ENCODE results near the gene RAB11FIP3.

RAB11FIP3 gene

DNA sequence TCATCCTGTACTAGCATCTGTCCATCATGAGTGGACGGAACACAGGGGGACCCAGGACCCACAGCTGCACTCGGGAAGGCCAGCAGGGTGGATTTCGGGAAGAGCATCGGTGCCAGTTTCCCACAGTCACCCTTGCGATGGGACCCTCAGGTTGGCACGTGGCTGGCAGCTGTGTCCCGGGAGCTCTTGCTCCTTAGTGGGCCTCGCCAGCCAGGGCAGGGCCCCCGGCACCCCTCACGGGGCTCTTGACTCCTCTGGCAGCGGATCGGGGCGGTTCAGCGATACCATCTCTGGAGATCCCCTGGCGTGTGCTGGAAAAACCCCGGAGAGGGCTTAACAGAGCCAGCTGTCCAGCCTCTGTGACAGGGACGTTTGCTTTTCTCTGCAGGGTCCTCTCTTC is 111.3 kb downstream of the RAB11FIP3 start:
- TF ChIP-seq, protein P1, sequence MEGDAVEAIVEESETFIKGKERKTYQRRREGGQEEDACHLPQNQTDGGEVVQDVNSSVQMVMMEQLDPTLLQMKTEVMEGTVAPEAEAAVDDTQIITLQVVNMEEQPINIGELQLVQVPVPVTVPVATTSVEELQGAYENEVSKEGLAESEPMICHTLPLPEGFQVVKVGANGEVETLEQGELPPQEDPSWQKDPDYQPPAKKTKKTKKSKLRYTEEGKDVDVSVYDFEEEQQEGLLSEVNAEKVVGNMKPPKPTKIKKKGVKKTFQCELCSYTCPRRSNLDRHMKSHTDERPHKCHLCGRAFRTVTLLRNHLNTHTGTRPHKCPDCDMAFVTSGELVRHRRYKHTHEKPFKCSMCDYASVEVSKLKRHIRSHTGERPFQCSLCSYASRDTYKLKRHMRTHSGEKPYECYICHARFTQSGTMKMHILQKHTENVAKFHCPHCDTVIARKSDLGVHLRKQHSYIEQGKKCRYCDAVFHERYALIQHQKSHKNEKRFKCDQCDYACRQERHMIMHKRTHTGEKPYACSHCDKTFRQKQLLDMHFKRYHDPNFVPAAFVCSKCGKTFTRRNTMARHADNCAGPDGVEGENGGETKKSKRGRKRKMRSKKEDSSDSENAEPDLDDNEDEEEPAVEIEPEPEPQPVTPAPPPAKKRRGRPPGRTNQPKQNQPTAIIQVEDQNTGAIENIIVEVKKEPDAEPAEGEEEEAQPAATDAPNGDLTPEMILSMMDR (IDR thresholded peaks at IDR 0.05; ENCODE audit: insufficient read depth, missing control alignments): no peak
- DNase-seq (ENCODE audit: insufficient read length, low spot score) (no peak), FAIRE-seq (no peak)

DNA sequence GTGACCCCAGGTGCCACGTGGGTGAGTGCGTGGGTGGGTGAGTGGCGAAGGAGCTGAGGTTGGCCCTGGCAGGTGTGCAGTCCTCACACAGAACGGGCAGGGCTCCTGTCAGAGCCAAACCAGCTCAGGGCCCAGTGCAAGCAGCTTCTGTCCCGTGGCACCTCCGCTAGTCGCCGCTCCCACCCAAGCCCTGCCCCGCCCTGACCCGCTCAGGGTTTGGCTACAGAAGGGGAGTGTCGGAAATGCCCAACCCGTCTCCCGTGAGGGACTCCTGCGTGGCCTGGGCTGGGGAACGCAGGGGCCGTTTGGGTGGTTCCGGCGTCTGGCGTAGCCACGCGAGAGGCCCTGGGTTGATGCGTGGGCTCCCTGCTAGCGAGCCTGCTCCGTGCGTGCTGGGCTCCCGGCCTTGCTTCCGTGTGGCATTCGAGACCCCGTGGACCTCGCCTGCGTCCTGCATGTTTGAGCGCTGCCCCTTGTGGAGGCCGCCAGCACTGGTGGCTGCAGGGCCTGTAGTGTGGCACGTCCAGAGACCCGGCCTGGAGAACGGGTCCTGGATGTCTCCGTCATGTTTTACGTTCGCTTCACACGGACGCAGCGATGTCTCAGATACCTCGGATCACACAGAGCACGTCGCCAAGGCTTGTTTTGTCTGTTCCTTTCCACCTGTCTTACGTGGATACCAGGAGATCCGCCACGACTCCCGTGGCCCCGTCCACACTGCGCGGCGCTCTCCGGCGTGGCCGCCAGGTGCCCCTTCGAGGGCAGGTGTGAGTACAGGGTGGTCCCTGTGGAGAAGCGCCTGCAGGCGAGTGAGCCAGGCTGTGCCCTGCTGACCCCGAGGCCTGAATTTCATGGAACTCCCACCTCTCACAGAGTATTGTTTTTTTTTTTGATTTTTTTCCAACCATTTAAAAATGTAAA is 112.2 kb downstream of the RAB11FIP3 start:
- TF ChIP-seq, protein P1 (IDR thresholded peaks at IDR 0.05; ENCODE audit: insufficient read depth, missing control alignments): no peak
- DNase-seq (ENCODE audit: insufficient read length, low spot score) (no peak), FAIRE-seq (no peak)

DNA sequence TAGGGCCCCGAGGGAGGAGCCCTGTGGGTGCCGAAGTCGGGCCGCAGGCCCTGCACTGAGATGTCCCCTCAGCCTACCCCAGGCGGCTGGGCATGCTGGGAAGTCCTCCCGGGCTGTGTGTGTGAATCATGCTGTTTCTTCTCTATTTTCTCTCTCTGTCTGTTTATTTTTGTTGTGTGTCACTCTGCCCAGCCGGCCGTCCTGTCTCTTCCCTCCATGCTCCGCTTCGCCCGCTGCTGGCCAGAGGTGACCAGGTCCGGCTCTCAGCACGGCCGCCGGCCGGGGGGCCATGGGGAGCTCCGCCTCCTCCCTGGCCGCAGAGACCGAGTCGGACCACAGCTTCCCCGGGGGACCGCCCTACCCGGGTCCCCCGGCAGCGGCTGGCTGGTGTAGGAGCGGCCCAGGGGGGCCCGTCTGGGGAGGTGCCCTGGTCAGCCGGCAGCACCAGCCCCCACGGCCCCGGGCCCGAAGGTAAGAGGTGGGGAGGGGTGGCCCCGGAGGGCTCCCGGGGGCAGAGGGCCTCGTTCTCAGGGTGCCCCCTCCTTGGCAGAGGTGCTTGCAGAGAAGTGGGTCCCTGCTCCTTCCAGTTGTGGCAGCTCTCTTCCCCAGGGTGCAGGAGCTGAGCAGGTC is 114.6 kb downstream of the RAB11FIP3 start:
- FAIRE-seq (no peak), DNase-seq (ENCODE audit: insufficient read length, low spot score) (no peak)
- TF ChIP-seq, protein P1 (IDR thresholded peaks at IDR 0.05; ENCODE audit: insufficient read depth, missing control alignments): no peak

DNA sequence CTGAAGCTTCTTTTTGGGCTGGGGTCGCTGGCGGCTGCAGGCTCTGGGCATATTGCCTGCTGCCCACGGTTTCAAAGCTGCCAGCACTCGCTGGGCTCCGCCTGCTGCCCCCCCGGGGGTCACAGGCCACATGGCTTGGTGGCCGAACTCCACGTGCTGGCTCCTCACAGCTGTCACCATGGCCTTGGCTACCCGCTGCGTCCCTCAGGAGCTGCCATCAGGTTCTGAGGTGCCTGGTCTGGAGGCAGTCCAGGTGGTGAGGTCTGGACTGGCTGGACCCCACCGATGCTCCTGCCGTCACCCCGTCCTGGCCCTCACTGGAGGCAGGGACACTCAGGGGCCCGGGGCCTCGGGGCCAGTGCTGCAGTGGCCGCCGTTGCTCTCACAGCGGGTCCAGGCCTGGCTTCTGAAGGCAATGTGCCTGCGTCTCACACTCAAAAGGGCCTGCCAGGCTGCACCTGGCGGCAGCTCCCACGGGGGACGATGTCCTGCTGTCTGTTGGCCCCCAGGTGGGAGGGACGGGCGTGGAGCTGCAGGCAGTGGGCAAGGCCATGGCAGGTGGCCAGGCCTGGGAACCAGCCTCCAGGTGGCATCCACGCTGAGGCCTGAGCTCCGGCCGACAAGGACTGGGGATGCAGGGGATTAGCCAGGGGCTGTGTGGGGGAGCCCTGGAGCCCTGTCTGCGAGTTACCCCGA is 115.3 kb downstream of the RAB11FIP3 start:
- FAIRE-seq (no peak), DNase-seq (ENCODE audit: insufficient read length, low spot score) (no peak)
- TF ChIP-seq, protein P1 (IDR thresholded peaks at IDR 0.05; ENCODE audit: insufficient read depth, missing control alignments): no peak

DNA sequence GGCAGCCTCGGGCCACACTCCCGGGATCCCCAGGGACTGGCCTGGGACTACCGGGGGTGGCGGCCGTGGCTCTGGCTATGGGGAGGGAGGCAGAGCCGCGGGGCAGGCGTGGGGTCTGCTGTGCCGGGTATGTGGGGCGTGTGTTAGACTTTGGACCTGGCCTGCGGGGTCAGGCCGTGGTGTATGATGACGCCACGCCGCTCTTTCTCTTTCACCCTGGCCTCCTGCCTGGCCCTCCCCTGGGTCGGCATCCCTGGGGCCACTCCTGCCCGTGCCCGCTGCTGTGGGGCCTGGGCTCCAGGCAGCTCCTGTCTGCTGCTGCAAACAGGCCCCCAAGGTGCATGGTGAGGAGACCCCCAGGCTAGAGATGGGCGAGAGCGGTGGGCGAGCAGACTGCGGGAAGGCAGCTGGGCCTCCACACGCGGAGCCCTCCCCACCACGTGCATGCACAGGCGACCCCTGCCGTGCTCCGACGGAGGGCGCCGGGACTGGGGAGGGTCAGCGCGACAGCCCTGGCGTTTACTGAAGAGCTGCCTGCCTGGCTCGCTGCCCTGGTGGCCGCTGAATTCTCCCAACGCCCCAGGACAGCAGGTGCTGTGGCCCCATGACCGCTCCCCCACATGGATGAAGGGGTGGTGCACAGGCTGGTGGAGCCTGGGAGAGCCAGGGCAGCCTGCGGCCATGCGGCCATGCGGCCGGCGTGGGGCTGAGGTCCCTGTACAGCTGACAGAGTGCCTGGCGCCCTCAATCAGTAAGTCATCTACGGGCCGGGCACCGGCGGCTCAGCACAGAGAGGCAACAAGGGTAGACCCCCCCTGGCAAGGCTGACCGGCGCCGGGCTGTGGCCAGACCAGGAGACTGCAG is 118.1 kb downstream of the RAB11FIP3 start:
- DNase-seq (ENCODE audit: insufficient read length, low spot score): no peak
- FAIRE-seq: no peak
- TF ChIP-seq, protein P1 (IDR thresholded peaks at IDR 0.05; ENCODE audit: insufficient read depth, missing control alignments): no peak

DNA sequence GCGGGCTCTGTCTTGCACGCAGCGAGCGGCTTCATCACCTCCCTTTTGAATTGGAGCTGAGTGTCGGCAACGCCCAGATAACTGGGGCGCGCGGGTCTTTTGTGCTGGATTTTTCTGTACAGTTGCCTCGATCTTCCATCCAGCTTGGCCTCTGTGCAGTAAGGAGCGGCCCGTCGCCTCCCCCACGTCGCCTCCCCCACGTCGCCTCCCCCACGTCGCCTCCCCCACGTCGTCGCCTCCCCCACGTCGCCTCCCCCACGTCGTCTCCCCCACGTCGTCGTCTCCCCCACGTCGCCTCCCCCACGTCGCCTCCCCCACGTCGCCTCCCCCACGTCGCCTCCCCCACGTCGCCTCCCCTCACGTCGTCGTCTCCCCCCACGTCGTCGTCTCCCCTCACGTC is 119.1 kb downstream of the RAB11FIP3 start:
- DNase-seq (ENCODE audit: insufficient read length, low spot score): no peak
- FAIRE-seq: no peak
- TF ChIP-seq, protein P1 (IDR thresholded peaks at IDR 0.05; ENCODE audit: insufficient read depth, missing control alignments): no peak
